ENCODE data around the gene NUDT14.

The NUDT14 gene

DNA sequence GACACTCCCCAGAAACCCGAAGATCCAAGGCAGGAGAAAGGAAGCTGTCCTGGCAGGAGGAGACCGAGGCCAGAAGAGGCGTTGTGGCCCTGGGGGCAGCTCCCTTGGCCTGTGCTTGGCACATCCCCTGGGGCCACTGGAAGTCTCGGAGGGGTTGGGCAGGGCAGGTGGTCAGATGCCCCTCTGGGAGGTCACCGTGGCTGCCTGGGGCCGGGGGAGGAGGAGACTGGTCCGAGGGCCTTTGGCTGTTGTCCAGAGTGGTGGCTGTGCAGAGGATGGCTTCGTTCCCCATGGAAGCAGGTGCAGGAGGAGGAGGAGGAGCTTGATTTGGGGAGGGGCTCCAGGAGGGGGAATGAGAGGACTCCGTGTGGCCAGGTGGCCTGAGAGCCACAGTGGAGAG is 3.3 kb upstream of the NUDT14 start:
- CTCF ChIA-PET, result no interaction called here
- TF ChIP-seq, protein P1, sequence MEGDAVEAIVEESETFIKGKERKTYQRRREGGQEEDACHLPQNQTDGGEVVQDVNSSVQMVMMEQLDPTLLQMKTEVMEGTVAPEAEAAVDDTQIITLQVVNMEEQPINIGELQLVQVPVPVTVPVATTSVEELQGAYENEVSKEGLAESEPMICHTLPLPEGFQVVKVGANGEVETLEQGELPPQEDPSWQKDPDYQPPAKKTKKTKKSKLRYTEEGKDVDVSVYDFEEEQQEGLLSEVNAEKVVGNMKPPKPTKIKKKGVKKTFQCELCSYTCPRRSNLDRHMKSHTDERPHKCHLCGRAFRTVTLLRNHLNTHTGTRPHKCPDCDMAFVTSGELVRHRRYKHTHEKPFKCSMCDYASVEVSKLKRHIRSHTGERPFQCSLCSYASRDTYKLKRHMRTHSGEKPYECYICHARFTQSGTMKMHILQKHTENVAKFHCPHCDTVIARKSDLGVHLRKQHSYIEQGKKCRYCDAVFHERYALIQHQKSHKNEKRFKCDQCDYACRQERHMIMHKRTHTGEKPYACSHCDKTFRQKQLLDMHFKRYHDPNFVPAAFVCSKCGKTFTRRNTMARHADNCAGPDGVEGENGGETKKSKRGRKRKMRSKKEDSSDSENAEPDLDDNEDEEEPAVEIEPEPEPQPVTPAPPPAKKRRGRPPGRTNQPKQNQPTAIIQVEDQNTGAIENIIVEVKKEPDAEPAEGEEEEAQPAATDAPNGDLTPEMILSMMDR (IDR thresholded peaks at IDR 0.05; ENCODE audit: insufficient read depth, low read length, missing control alignments), result no peak
- H3K4me3 ChIP-seq (ENCODE audit: low read depth, low read length), result no peak overlapping the region
- POLR2A ChIA-PET, result no interaction called here
- DNase-seq (ENCODE audit: low read depth, low spot score), result no peak

DNA sequence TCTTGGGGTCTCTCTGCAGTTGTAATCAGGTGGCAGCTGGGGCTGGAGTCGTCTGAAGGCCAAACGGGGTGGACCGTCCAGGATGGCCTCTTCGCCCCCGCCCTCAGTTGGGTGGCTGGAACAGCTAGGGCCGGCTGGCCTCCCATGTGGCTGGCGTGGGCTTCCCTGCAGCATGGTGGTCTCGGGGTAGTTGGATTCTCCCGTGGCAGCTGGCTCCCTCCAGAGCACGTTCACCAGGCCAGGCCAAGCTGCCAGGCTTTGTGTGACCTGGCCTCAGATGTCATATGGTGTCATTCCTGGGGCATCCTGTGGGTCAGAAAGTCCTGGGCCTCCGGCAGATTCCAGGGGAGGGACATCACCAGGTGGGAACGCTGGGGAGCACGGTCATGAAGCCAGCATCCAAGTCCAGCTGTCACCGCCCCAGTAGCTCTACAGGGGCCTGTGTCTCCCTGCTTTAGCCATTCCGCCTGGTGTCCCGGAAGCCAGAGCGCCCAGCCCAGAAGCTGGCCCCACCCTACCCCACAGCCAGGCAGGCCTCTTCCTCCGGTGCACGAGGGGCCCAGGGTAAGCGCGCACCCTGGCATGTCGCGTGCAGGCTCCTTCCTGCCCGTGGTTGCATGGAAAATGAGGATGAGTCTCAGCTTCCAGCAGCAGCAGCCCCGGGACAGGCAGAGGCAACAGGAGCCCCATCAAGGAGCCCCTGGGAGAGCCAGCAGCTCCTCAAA is 1.3 kb upstream of the NUDT14 start:
- no peak overlapping the region for H3K4me3 ChIP-seq (ENCODE audit: low read depth, low read length)
- TF ChIP-seq, protein P1 (IDR thresholded peaks at IDR 0.05; ENCODE audit: insufficient read depth, low read length, missing control alignments), result no peak
- no peak for DNase-seq (ENCODE audit: low read depth, low spot score)
- ChIA-PET POLR2A (no interaction called here), CTCF (interaction anchor here (0.7 to 1.4 kb wide), 3 partner anchors 21 to 118 kb away, joined by 3 to 4 read pairs (median 3); partner anchors contain the start of gene BRF1)

DNA sequence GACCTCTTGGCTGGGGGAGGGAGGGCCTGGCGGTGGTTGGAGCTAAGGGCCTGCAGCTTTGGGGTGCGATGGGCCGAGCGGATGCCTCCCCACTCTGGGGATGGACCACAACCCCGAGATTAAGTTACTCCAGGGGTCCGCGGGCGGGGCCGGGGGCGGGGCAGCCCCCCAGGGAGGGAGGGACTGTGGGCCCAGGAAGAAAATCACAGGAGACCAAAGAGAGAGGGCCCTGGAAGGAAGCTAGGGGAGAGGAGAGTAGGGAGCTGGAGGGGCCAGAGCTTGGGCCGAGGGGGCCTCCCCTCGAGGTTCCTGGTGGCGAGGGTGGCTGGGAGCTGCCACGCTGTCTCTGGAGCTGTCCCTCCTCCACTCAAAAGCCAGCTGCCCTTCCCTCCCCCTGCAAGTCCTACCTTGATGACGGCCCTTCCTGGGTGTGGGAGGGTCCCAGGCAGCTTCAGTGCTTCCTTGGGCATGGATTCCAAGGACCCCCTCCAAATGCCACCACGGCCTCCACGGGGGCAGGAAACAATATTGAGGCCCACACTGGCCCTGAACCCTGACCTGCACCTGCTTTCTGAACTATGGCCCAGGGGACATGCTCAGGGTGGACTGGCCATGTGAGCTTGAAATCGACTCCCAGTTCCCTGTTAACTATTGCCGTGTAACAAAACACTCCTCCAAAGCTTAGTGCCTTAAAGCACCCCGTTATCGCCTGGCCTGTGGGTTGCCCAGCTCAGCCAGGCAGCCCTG is 610 bp upstream of the NUDT14 start:
- DNase-seq (ENCODE audit: low read depth, low spot score), result no peak
- TF ChIP-seq, protein P1 (IDR thresholded peaks at IDR 0.05; ENCODE audit: insufficient read depth, low read length, missing control alignments), result no peak
- ChIA-PET POLR2A (no interaction called here), CTCF (interaction anchor here (0.7 to 2.7 kb wide), 5 partner anchors 11 to 119 kb away, joined by 3 to 12 read pairs (median 4); partner anchors contain the start of gene BRF1)
- H3K4me3 ChIP-seq (ENCODE audit: low read depth, low read length), result no peak overlapping the region

DNA sequence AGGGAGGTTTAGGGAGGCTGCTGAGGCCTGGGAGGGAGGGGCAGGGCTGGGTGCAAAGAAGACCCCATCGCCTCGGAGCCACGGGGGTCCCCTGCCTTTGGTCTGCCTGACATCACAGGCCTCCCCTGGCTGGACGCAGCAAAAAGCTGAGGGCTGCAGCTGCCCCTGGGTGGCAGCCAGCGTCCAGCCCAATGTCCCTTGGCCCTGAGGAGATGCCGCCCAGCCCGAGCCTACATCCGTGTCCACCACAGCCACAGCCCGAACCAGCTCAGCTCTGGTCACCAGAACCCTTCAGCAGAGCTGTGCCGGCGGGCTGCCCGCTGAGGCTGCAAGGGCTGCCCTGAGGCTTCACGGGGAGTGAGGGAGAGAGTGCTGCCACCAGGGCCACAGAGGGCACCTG is 1.9 kb downstream of the NUDT14 start:
- ChIA-PET POLR2A (no interaction called here), CTCF (interaction anchor here (0.9 to 2.6 kb wide), 5 partner anchors 15 to 90 kb away, joined by 3 to 11 read pairs (median 4); no protein-coding TSS in a partner anchor)
- DNase-seq (ENCODE audit: low read depth, low spot score), result no peak
- TF ChIP-seq, protein P1 (IDR thresholded peaks at IDR 0.05; ENCODE audit: insufficient read depth, low read length, missing control alignments), result no peak
- H3K4me3 ChIP-seq (ENCODE audit: low read depth, low read length), result no peak overlapping the region

DNA sequence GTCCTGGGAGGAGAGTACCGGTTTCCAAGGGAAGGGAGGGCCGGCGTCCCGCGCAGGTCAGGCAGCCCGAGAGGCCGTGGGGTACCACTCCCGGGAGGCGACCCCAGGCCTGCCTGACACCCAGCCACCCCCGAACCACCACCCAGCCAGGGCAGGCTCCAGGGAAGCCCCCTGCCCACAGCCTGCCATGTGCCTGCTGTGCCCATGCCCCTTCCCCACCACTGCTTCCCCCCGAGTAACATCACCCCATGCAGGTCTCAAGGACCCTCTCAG is 2.3 kb downstream of the NUDT14 start:
- TF ChIP-seq, protein P1 (IDR thresholded peaks at IDR 0.05; ENCODE audit: insufficient read depth, low read length, missing control alignments), result no peak
- DNase-seq (ENCODE audit: low read depth, low spot score), result no peak
- H3K4me3 ChIP-seq (ENCODE audit: low read depth, low read length), result no peak overlapping the region
- ChIA-PET POLR2A (no interaction called here), CTCF (interaction anchor here (2.0 kb wide), 1 partner anchor 25 kb away, joined by 8 read pairs; no protein-coding TSS in a partner anchor)

DNA sequence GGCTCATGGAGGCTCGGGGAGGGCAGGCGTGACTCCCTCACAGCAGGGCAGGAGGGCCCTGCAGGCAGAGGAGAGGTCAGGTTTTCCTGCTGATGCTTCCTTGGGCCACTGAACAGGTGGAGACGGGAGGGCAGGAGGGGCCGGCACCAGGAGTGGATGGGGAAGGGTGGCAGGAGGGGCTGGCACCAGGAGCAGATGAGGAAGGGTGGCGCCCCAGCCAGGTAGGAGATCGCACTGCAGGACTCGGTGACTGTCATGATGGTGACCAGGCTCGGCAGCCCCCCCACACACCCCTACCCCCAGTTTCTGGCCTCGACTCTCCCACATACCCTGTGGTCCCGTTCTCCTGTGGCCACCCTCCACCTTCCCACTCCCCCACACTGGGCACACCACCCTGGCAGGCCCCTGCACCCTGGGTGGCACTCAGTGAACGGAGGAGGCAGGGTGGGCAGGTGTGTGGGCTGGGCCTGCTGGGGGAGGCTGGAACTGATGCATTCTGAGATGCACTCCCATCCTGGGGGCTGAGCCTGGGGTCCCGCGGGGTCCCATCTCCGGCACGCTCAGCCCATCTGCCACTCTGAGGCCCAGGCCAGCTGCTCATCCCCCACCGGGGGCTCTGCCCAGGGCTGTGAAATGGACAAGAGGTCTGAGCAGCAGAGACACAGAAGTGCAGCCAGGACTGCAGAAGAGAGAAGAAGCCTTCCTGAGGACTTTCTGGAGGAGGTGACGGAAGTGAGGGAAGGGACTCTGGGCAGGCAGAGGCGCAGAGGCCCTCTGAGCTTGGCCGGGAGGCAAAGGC is 2.8 kb downstream of the NUDT14 start:
- CTCF ChIA-PET, result no interaction called here

More for the DNA sequence above, 2.8 kb downstream of the NUDT14 start:
- DNase-seq (ENCODE audit: low read depth, low spot score), result no peak
- H3K4me3 ChIP-seq (ENCODE audit: low read depth, low read length), result no peak overlapping the region
- TF ChIP-seq, protein P1 (IDR thresholded peaks at IDR 0.05; ENCODE audit: insufficient read depth, low read length, missing control alignments), result no peak
- POLR2A ChIA-PET, result no interaction called here
